Activated CD4-positive, alpha-beta T cell treated with anti-CD3 and anti-CD28 coated beads for 1 hour (primary cell): Measurements from ENCODE around the gene HAVCR2.
"Not testable (repeated sequence)": the region's sequence is repeated elsewhere in the genome, so short reads cannot be mapped to it uniquely, and the experiment has no call there.

ENCODE experiments used
- DNase-seq: peaks from one replicate; pipeline ENCODE4 v3.0.0-alpha.2; 2020

HAVCR2 gene

GRCh38 chr5:157086751-157087359 is 22.0 kb downstream of the HAVCR2 start:
- DNase-seq, result no peak

GRCh38 chr5:157085930-157086329 is 22.9 kb downstream of the HAVCR2 start:
- DNase-seq, result no peak

GRCh38 chr5:157080286-157080685 is 28.6 kb downstream of the HAVCR2 start:
- no peak for DNase-seq

GRCh38 chr5:157076558-157076957 is 32.3 kb downstream of the HAVCR2 start:
- no peak for DNase-seq

- DNase-seq, result no peak
Observed at GRCh38 chr5:157072508-157072907, 36.3 kb downstream of the HAVCR2 start.

GRCh38 chr5:157069949-157070348 is 38.9 kb downstream of the HAVCR2 start:
- DNase-seq, result no peak

GRCh38 chr5:157068785-157069184 is 40.1 kb downstream of the HAVCR2 start:
- no peak for DNase-seq

GRCh38 chr5:157068339-157068738 is 40.5 kb downstream of the HAVCR2 start:
- no peak for DNase-seq

GRCh38 chr5:157067005-157067404 is 41.8 kb downstream of the HAVCR2 start:
- no peak for DNase-seq

- no peak for DNase-seq
Observed at GRCh38 chr5:157066080-157066479, 42.8 kb downstream of the HAVCR2 start.

GRCh38 chr5:157063776-157064430 is 44.9 kb downstream of the HAVCR2 start:
- no peak for DNase-seq

- DNase-seq, result no peak
Observed at GRCh38 chr5:157059891-157060290, 49.0 kb downstream of the HAVCR2 start.

GRCh38 chr5:157059093-157059539 is 49.7 kb downstream of the HAVCR2 start, which contains the start of gene HAVCR1:
Gene HAVCR1, minus strand, starts transcription at chr5:157059116. Its CDS starts 1,173 bp downstream, at chr5:157057943.
- DNase-seq, result no peak

GRCh38 chr5:157057459-157058370 is 51.1 kb downstream of the HAVCR2 start:
- DNase-seq, result no peak

- DNase-seq, result not testable (repeated sequence)
Observed at GRCh38 chr5:157056848-157057247, 52.0 kb downstream of the HAVCR2 start.

GRCh38 chr5:157051604-157052245 is 57.1 kb downstream of the HAVCR2 start:
- no peak for DNase-seq

GRCh38 chr5:157050050-157050449 is 58.8 kb downstream of the HAVCR2 start:
- no peak for DNase-seq

GRCh38 chr5:157049605-157050004 is 59.2 kb downstream of the HAVCR2 start:
- DNase-seq, result no peak

GRCh38 chr5:157047898-157048297 is 60.9 kb downstream of the HAVCR2 start:
- no peak for DNase-seq

GRCh38 chr5:157047016-157047415 is 61.8 kb downstream of the HAVCR2 start:
- not testable (repeated sequence) for DNase-seq

GRCh38 chr5:157046041-157046440 is 62.8 kb downstream of the HAVCR2 start:
- no peak for DNase-seq

- DNase-seq, result no peak
Observed at GRCh38 chr5:157045601-157046000, 63.2 kb downstream of the HAVCR2 start.
